HepG2 (cell line): Measurements from ENCODE around the gene E2F1. TPM values are rescaled to one million over a fixed set of nuclear protein-coding genes. Genes with fewer than 3 reads are reported as not detected.

Experiments
- BRCA1 ChIP-seq: sonication (generic); formaldehyde crosslinking; IDR thresholded peaks from 2 replicates; pipeline ENCODE4 v1.4.0; 2020; ENCODE audit warnings: missing genetic modification reagents
- CEBPB ChIP-seq: IDR thresholded peaks from 2 replicates; pipeline ENCODE4 v1.6.1; 2011; ENCODE audit warnings: low read depth, low read length, improper control_type of control experiment, borderline replicate concordance
- EZH2 ChIP-seq: conservative IDR thresholded peaks from 2 replicates; pipeline ENCODE4 v1.6.1; 2012; ENCODE audit warnings: mild to moderate bottlenecking, low read depth, low read length, moderate library complexity
- FOXA3 ChIP-seq: IDR thresholded peaks from 2 replicates; pipeline ENCODE4 v1.6.1; 2016; ENCODE audit warnings: missing genetic modification reagents, missing compliant biosample characterization
- GLMP ChIP-seq: sonication (generic); formaldehyde crosslinking; IDR thresholded peaks from 2 replicates; pipeline ENCODE4 v1.9.0; 2021; ENCODE audit warnings: missing genetic modification reagents, mild to moderate bottlenecking, borderline replicate concordance
- KLF12 ChIP-seq: sonication (generic); formaldehyde crosslinking; IDR thresholded peaks from 2 replicates; pipeline ENCODE4 v1.4.0; 2020; ENCODE audit warnings: missing genetic modification reagents, borderline replicate concordance
- MBD4 ChIP-seq: IDR thresholded peaks from 2 replicates; pipeline ENCODE4 v1.6.1; 2012; ENCODE audit warnings: low read length, inconsistent platforms, borderline replicate concordance
- MYPOP ChIP-seq: sonication (generic); formaldehyde crosslinking; IDR thresholded peaks from 2 replicates; pipeline ENCODE4 v1.8.1; 2023; ENCODE audit warnings: mild to moderate bottlenecking, moderate library complexity, missing genetic modification reagents
- NR2C2 ChIP-seq: sonication (generic); formaldehyde crosslinking; IDR thresholded peaks from 2 replicates; pipeline ENCODE4 v1.4.0; 2020; ENCODE audit warnings: missing genetic modification reagents, mild to moderate bottlenecking, moderate library complexity, borderline replicate concordance
- REL ChIP-seq: sonication (generic); formaldehyde crosslinking; conservative IDR thresholded peaks from 2 replicates; pipeline ENCODE4 v1.8.0; 2022; ENCODE audit warnings: mild to moderate bottlenecking, missing genetic modification reagents, moderate library complexity
- SAFB2 ChIP-seq: sonication (generic); formaldehyde crosslinking; IDR thresholded peaks from 2 replicates; pipeline ENCODE4 v1.5.1; 2020; ENCODE audit warnings: missing genetic modification reagents, low read depth, mild to moderate bottlenecking, borderline replicate concordance
- TEAD2 ChIP-seq: sonication (generic); formaldehyde crosslinking; IDR thresholded peaks from 2 replicates; pipeline ENCODE4 v1.9.0; 2021; ENCODE audit warnings: missing genetic modification reagents
- THAP7 ChIP-seq: sonication (generic); formaldehyde crosslinking; IDR thresholded peaks from 2 replicates; pipeline ENCODE4 v1.8.1; 2023; ENCODE audit warnings: mild to moderate bottlenecking, missing genetic modification reagents
- U2AF2 ChIP-seq: fragments of 200-400 bp; formaldehyde crosslinking; IDR thresholded peaks from 2 replicates; pipeline ENCODE4 v1.6.1; 2017; ENCODE audit warnings: low read depth, mild to moderate bottlenecking, low read length
- ZHX2 ChIP-seq, 2 experiments: sonication (generic) in 1 of 2; formaldehyde crosslinking in 1 of 2; IDR thresholded peaks; 2 replicates each; pipeline versions ENCODE4 v1.6.1 to v1.9.0; 2014 to 2022; ENCODE audit warnings: antibody characterized with exemption in 1 of 2, borderline replicate concordance in 1 of 2, inconsistent platforms in 1 of 2, low read depth in 1 of 2, missing genetic modification reagents in 1 of 2
- ZNF12 ChIP-seq: sonication (generic); formaldehyde crosslinking; IDR thresholded peaks from 2 replicates; pipeline ENCODE4 v1.5.0; 2020; ENCODE audit warnings: missing genetic modification reagents
- ZNF275 ChIP-seq: sonication (generic); formaldehyde crosslinking; IDR thresholded peaks from 2 replicates; pipeline ENCODE4 v1.8.0; 2022; ENCODE audit warnings: missing genetic modification reagents, mild to moderate bottlenecking, inconsistent platforms, borderline replicate concordance
- ZNF3 ChIP-seq: IDR thresholded peaks from 2 replicates; pipeline ENCODE4 v1.7.0; 2017; ENCODE audit warnings: inconsistent platforms
- ZSCAN22 ChIP-seq: sonication (generic); formaldehyde crosslinking; IDR thresholded peaks from 2 replicates; pipeline ENCODE4 v1.4.0; 2020; ENCODE audit warnings: mild to moderate bottlenecking, missing genetic modification reagents
- polyA plus RNA-seq, 8 experiments: library from polyadenylated mRNA; depleted of rRNA in 3 of 8; stranded (reverse) in 7 of 8; unstranded in 1 of 8; fragments of >200 nt; fragmentation: Illumina TruSeq in 4 of 8; extraction: Trizol in 4 of 8; gene quantifications; 2 replicates each; pipeline versions ENCODE4 v1.2.1 to v1.2.3, GENCODE V29; 2011 to 2016; ENCODE audit warnings: low read depth in 4 of 8, missing spikeins in 1 of 8, mixed read lengths in 1 of 8; ENCODE audit not compliant: insufficient read depth in 1 of 8
- total RNA-seq, 5 experiments: library from RNA; depleted of rRNA; stranded (reverse); fragments of >200 nt; fragmentation: Illumina TruSeq; extraction: Trizol; gene quantifications; 2 replicates each; pipeline ENCODE4 v1.2.3, GENCODE V29; 2016; ENCODE audit warnings: low read depth in 1 of 5

The E2F1 gene
- total and polyA plus RNA-seq, 2 of the 13 experiments (the other 11 are each of a cell fraction or from before 2014, with no cell fraction given), result 25.5 to 39.4 TPM

GRCh38 chr20:33653218-33653899 lies 32.8 kb downstream of the E2F1 start (continued):
- no peak for TF ChIP-seq ZHX2 (IDR thresholded peaks at IDR 0.05; ENCODE audit: low read depth)
- TF ChIP-seq ZHX2 (CRISPR knock-in tag; IDR thresholded peaks at IDR 0.05; ENCODE audit: borderline replicate concordance), result no peak
- TF ChIP-seq FOXA3, result peak; percentile 59; the same call in 1 of the 2 replicates
- no peak for TF ChIP-seq KLF12 (CRISPR knock-in tag)
- no peak for TF ChIP-seq GLMP
- no peak for TF ChIP-seq NR2C2
- TF ChIP-seq ZSCAN22 (CRISPR knock-in tag), result no peak
- TF ChIP-seq EZH2, result no peak
- no peak for TF ChIP-seq BRCA1 (CRISPR knock-in tag)
- TF ChIP-seq SAFB2 (CRISPR knock-in tag), result no peak; the same call in 1 of the 2 replicates
- TF ChIP-seq THAP7 (CRISPR knock-in tag), result peak; percentile 80; the same call in 1 of the 2 replicates
- TF ChIP-seq ZNF12, result no peak
- no peak for TF ChIP-seq ZNF3 (CRISPR knock-in tag)
- no peak; the same call in 1 of the 2 replicates for TF ChIP-seq MYPOP
- no peak for TF ChIP-seq REL (CRISPR knock-in tag)
- no peak for TF ChIP-seq ZNF275
- no peak for TF ChIP-seq CEBPB
- TF ChIP-seq TEAD2 (CRISPR knock-in tag), result no peak
- no peak for TF ChIP-seq U2AF2
- TF ChIP-seq MBD4, result no peak
